ENCODE results near the gene LTK. TPM values are rescaled to one million over a fixed set of nuclear protein-coding genes. Genes with fewer than 3 reads are reported as not detected.

LTK gene
- total and polyA plus RNA-seq, 4 donors: 1.3 to 10.6 (median 6.0) TPM

- Histone ChIP-seq H3K27ac (ENCODE audit: low read depth in 1 of 2, low read length in 1 of 2) (no peak overlapping the region), H3K27me3 (ENCODE audit: control insufficient read depth in 3 of 3, insufficient read depth in 3 of 3, low read length in 2 of 3) (no peaks in the 10 kb centered on the region), H3K9ac (ENCODE audit: insufficient read depth in 1 of 2, low read length in 2 of 2) (no peak overlapping the region), H3K4me3 (no peak overlapping the region), H3K4me1 (ENCODE audit: control insufficient read depth in 5 of 5, insufficient read depth in 5 of 5, low read length in 5 of 5) (peaks cover 0 to 30% (median 12%) of the 10 kb centered on the region in 5 donors), H3K36me3 (ENCODE audit: control insufficient read depth in 4 of 4, insufficient read depth in 4 of 4, low read length in 4 of 4) (no peaks in the 10 kb centered on the region), H3K9me3 (ENCODE audit: control insufficient read depth in 4 of 4, insufficient read depth in 3 of 4, low read length in 3 of 4) (peaks cover 0 to 3% (median 0%) of the 10 kb centered on the region in 4 donors)
- DNase-seq (no peak), ATAC-seq (ENCODE audit: insufficient read depth, low FRiP score) (no peak)
- 47 to 71% methylated on average over 5 of the region's 5 CpGs for WGBS, 2 donors
- no peak for TF ChIP-seq CTCF (IDR thresholded peaks at IDR 0.05; ENCODE audit: control extremely low read depth, extremely low read depth)
These were observed 43.0 kb upstream of the LTK start for GRCh38 chr15:41556677-41557076.

GRCh38 chr15:41554915-41555314 is 41.3 kb upstream of the LTK start:
- TF ChIP-seq CTCF (IDR thresholded peaks at IDR 0.05; ENCODE audit: control extremely low read depth, extremely low read depth): no peak
- no peaks in the 10 kb centered on the region for H3K9me3 ChIP-seq (ENCODE audit: control insufficient read depth in 4 of 4, insufficient read depth in 3 of 4, low read length in 3 of 4)
- H3K27ac ChIP-seq (ENCODE audit: low read depth in 1 of 2, low read length in 1 of 2): no peak overlapping the region
- ATAC-seq (ENCODE audit: insufficient read depth, low FRiP score) (no peak), DNase-seq (no peak)
- H3K9ac ChIP-seq (ENCODE audit: insufficient read depth in 1 of 2, low read length in 2 of 2): no peak overlapping the region
- no peaks in the 10 kb centered on the region for H3K36me3 ChIP-seq (ENCODE audit: control insufficient read depth in 4 of 4, insufficient read depth in 4 of 4, low read length in 4 of 4)
- no peak overlapping the region for H3K4me3 ChIP-seq
- peaks cover 0 to 18% (median 6%) of the 10 kb centered on the region in 5 donors for H3K4me1 ChIP-seq (ENCODE audit: control insufficient read depth in 5 of 5, insufficient read depth in 5 of 5, low read length in 5 of 5)
- 69 to 74% methylated on average over 3 of the region's 3 CpGs for WGBS, 2 donors
- no peaks in the 10 kb centered on the region for H3K27me3 ChIP-seq (ENCODE audit: control insufficient read depth in 3 of 3, insufficient read depth in 3 of 3, low read length in 2 of 3)

- no peak for DNase-seq
- WGBS, 2 donors: 87 to 92% methylated on average over 5 of the region's 5 CpGs
These were observed 40.7 kb upstream of the LTK start for GRCh38 chr15:41554343-41554742.

More at GRCh38 chr15:41554343-41554742, 40.7 kb upstream of the LTK start:
- H3K4me3 ChIP-seq: no peak overlapping the region
- no peak overlapping the region for H3K9ac ChIP-seq (ENCODE audit: insufficient read depth in 1 of 2, low read length in 2 of 2)
- H3K9me3 ChIP-seq (ENCODE audit: control insufficient read depth in 4 of 4, insufficient read depth in 3 of 4, low read length in 3 of 4): no peaks in the 10 kb centered on the region
- peaks cover 0 to 14% (median 5%) of the 10 kb centered on the region in 5 donors for H3K4me1 ChIP-seq (ENCODE audit: control insufficient read depth in 5 of 5, insufficient read depth in 5 of 5, low read length in 5 of 5)
- TF ChIP-seq CTCF (IDR thresholded peaks at IDR 0.05; ENCODE audit: control extremely low read depth, extremely low read depth): no peak
- no peak for ATAC-seq (ENCODE audit: insufficient read depth, low FRiP score)
- peak overlapping the region in 1 of 2 donors; percentile 10 for H3K27ac ChIP-seq (ENCODE audit: low read depth in 1 of 2, low read length in 1 of 2)
- H3K27me3 ChIP-seq (ENCODE audit: control insufficient read depth in 3 of 3, insufficient read depth in 3 of 3, low read length in 2 of 3): no peaks in the 10 kb centered on the region
- no peaks in the 10 kb centered on the region for H3K36me3 ChIP-seq (ENCODE audit: control insufficient read depth in 4 of 4, insufficient read depth in 4 of 4, low read length in 4 of 4)

Data from lung (tissue), 12 donors.